Adrenal gland (tissue), 5 donors: ENCODE data around the gene SLC6A8.

Experiments used
- POLR2A ChIP-seq, 2 donors: fragments of 450-650 bp; IDR thresholded peaks; one replicate each; pipeline ENCODE4 v1.6.1; 2017; ENCODE audit warnings: antibody characterized with exemption in 2 of 2, mild to moderate bottlenecking in 2 of 2, moderate library complexity in 1 of 2
- TF ChIP-seq, protein P1 (sequence below), 6 experiments: fragments of 450-650 bp in 4 of 6; fragments of 200-600 bp in 2 of 6; sonication (generic) in 1 of 6; IDR thresholded peaks; 1 replicate in 5 of 6; 2 replicates in 1 of 6; pipeline versions ENCODE4 v1.5.1 to v1.8.0; 2016 to 2021; ENCODE audit warnings: antibody characterized with exemption in 6 of 6, mild to moderate bottlenecking in 2 of 6, moderate library complexity in 1 of 6
- donor health status: DM: no; HTN: no; CAD: no.

DNA sequence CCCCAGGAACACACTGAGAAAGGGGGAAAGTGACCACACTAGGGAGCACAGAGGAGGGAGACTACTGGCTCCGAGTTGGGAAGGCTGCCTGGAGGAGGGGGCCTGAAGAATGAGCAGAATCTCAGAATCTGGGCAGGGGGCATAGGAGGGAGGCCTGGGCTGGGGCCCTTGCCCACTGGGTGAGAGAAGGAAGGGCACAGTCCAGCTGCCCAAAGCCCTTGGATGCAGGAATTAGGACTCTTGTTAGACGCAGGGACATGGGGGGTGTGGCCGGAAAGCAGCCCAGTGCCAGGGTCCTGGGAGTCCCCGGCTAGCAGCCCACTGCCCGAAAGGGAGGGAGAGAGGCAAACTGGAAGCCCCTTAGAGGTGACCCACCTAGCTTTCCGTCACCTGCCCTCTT lies 42.6 kb upstream of the SLC6A8 start:
- TF ChIP-seq, protein P1, sequence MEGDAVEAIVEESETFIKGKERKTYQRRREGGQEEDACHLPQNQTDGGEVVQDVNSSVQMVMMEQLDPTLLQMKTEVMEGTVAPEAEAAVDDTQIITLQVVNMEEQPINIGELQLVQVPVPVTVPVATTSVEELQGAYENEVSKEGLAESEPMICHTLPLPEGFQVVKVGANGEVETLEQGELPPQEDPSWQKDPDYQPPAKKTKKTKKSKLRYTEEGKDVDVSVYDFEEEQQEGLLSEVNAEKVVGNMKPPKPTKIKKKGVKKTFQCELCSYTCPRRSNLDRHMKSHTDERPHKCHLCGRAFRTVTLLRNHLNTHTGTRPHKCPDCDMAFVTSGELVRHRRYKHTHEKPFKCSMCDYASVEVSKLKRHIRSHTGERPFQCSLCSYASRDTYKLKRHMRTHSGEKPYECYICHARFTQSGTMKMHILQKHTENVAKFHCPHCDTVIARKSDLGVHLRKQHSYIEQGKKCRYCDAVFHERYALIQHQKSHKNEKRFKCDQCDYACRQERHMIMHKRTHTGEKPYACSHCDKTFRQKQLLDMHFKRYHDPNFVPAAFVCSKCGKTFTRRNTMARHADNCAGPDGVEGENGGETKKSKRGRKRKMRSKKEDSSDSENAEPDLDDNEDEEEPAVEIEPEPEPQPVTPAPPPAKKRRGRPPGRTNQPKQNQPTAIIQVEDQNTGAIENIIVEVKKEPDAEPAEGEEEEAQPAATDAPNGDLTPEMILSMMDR (IDR thresholded peaks at IDR 0.05), result no peak
- no peak for TF ChIP-seq POLR2A (IDR thresholded peaks at IDR 0.05)
